Jurkat, Clone E6-1 (cell line): ENCODE data around the gene IGFBP4.

Source experiments
- DNase-seq: peaks from one replicate; pipeline ENCODE4 v3.0.0-alpha.2; 2011; ENCODE audit warnings: low read depth, low spot score
- H3K4me3 ChIP-seq: 2 replicates; pipeline ENCODE4 v1.5.1; 2011; ENCODE audit warnings: mild to moderate bottlenecking, low read length, control low read depth, moderate library complexity

IGFBP4 gene

GRCh38 chr17:40452216-40452787, 9.1 kb downstream of the IGFBP4 start:
- no peak overlapping the region for H3K4me3 ChIP-seq
- no peak for DNase-seq

- no peak for DNase-seq
- H3K4me3 ChIP-seq, result no peak overlapping the region
Observed at GRCh38 chr17:40452921-40453378, 9.7 kb downstream of the IGFBP4 start.

- H3K4me3 ChIP-seq, result no peak overlapping the region
- no peak for DNase-seq
Observed at GRCh38 chr17:40453881-40454612, 10.8 kb downstream of the IGFBP4 start.

- H3K4me3 ChIP-seq, result no peak overlapping the region
- DNase-seq, result no peak
Observed at GRCh38 chr17:40454613-40454995, 11.4 kb downstream of the IGFBP4 start.

GRCh38 chr17:40456396-40456951, 13.2 kb downstream of the IGFBP4 start:
- H3K4me3 ChIP-seq, result no peak overlapping the region
- DNase-seq, result no peak

GRCh38 chr17:40457369-40457768, 14.1 kb downstream of the IGFBP4 start:
- no peak overlapping the region for H3K4me3 ChIP-seq
- no peak for DNase-seq

DNA sequence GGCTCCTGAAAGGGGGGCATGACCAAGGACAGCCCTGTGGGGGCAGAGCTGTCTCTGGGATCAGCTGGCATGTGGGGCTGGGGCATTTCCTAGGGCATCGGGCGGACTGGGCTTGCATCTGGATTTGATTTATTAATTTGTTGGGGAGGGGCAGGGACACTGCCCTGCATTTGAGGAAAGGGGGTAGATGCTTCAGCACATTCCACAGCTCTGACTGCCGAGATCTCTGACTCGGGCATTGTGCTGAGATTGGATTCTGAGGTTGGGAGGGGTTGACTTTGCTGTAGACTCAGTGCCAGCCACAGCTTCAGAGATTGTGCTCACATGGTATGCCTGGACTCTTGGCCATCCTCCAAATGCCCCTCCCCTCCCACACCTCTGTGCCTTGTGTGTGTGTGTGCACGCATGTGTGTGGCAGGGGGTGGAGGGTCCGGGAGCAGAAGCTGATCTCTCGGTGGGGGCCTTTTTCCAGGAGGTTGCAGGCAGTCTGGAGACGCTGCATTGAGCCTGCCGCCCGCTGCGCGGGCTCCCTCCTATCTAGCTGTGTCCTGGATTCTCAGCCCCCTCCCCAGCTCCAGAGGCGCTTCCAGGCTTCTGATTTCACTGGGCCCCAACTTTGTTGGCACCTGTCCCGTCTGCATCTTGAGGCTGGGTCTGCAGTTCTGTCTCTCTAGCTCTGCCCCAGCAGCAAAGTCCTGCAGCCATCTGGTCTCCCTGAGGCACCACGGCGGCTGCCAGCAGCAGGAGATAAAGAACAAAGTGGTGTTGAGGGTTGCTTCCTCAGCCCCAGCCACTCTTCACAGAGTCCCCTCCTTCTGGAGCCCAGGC, 14.9 kb downstream of the IGFBP4 start:
- no peak for DNase-seq
- no peak overlapping the region for H3K4me3 ChIP-seq

GRCh38 chr17:40458851-40459482, 15.7 kb downstream of the IGFBP4 start:
- DNase-seq, result no peak
- H3K4me3 ChIP-seq, result no peak overlapping the region

- H3K4me3 ChIP-seq, result no peak overlapping the region
- no peak for DNase-seq
Observed at GRCh38 chr17:40459636-40460603, 16.7 kb downstream of the IGFBP4 start.

DNA sequence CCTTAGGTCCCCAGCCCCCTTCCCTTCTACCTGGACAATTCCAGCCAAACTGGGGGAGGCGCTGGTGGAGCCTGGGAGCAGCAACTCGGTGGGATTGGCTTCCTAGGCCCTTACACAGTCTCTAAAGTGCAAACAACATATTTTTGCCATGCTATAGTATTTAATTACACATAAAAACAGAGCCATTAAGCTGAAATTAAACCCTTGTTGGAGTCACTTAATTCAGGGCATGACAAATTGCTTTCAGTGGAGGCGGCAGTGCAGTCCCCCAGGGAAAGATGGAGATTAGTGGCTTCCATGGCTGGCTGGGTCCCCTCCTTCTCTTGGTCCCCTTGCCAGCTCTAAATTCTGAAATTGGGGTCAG, 17.3 kb downstream of the IGFBP4 start:
- DNase-seq, result no peak
- no peak overlapping the region for H3K4me3 ChIP-seq

GRCh38 chr17:40460968-40461731, 17.9 kb downstream of the IGFBP4 start:
- no peak for DNase-seq
- H3K4me3 ChIP-seq, result no peak overlapping the region

- H3K4me3 ChIP-seq, result no peak overlapping the region
- no peak for DNase-seq
Observed at GRCh38 chr17:40461732-40462342, 18.6 kb downstream of the IGFBP4 start.

DNA sequence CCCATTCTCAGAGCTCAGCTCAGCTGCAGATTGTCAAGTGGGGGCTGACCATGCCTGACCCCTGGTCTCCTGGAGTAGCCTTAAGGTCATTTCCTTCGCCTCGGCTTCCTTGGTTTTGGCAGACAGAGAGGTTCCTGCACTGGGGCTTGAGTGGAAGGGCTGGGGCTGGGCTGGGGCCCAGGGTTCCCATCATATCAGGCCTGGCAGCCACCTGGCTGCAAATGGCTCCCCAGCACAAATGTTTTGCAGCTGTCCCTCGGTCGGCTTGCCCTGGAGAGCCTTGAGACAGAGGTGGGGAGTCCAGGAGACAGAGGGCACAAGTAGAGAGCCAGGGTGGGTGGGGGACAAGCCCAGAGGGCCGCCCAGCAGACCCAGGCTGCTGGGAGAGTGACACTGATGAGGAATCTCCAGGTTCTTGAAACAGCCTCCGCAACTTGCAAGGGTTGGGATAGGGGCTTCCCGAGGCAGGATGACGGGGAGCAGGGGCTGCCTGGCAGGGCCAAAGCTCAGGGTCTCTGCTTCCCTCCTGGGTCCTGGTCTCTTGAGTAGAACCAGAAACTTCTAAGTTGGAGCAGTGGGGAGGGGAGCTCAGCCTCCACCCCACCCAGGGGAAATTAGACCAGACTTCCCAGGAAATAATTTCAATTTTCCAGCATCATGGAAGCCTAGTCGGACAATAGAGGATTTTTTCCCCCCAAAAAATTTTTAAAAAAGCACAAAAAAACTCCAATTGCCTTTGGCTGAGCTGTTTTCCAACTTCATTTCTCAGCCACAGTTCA, 19.3 kb downstream of the IGFBP4 start:
- no peak for DNase-seq

DNA sequence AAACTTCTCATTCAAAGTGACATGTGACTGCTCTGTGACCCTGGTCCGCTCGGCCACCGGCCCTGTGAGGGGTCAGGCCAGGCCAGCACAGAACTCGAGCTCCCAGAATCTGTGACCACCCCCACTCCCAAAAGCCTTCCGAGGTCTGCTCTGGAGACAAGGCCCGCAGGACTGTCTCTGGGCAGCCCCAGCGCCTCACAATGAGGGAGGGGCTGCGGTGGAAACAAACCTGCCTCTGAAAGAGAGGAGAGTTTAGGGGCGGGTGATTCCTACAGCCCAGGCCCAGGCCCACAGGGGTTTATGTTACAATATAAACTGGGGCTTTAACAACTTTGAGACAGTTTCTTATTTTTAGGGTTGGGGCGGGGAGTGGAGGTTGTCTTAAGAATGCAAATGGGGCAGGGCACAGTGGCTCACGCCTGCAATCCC, 19.9 kb downstream of the IGFBP4 start:
- DNase-seq, result no peak
- H3K4me3 ChIP-seq, result no peak overlapping the region

More for the DNA sequence above, 19.3 kb downstream of the IGFBP4 start:
- no peak overlapping the region for H3K4me3 ChIP-seq

GRCh38 chr17:40464392-40464855, 21.2 kb downstream of the IGFBP4 start:
- no peak for DNase-seq

GRCh38 chr17:40466298-40466971, 23.2 kb downstream of the IGFBP4 start:
- no peak overlapping the region for H3K4me3 ChIP-seq
- no peak for DNase-seq

More at GRCh38 chr17:40464392-40464855, 21.2 kb downstream of the IGFBP4 start:
- H3K4me3 ChIP-seq, result no peak overlapping the region
